Neural progenitor cell (in vitro differentiated cells): ENCODE data around the gene OR10C1. TPM values are rescaled to one million over a fixed set of nuclear protein-coding genes. Genes with fewer than 3 reads are reported as not detected.

Experiments
- DNase-seq: peaks from one replicate; pipeline ENCODE4 v3.0.0-alpha.2; 2016; ENCODE audit warnings: low spot score
- H2AFZ ChIP-seq: fragments of 200-600 bp; sonication (generic); replicated peaks from 2 replicates; pipeline ENCODE4 v1.6.1; 2016; ENCODE audit warnings: antibody characterized with exemption
- H3F3A ChIP-seq: fragments of 200-600 bp; sonication (generic); 2 replicates; pipeline ENCODE4 v1.6.1; 2016; ENCODE audit warnings: antibody characterized with exemption, low read depth
- H3K27ac ChIP-seq: fragments of 200-600 bp; sonication (generic); 2 replicates; pipeline ENCODE4 v1.5.1; 2016; ENCODE audit warnings: mild to moderate bottlenecking
- H3K27me3 ChIP-seq: fragments of 200-600 bp; sonication (generic); 2 replicates; pipeline ENCODE4 v1.6.1; 2016; ENCODE audit warnings: mild to moderate bottlenecking, moderate library complexity
- H3K36me3 ChIP-seq: fragments of 200-600 bp; sonication (generic); 2 replicates; pipeline ENCODE4 v1.5.1; 2016
- H3K4me1 ChIP-seq: fragments of 200-600 bp; sonication (generic); 2 replicates; pipeline ENCODE4 v1.6.1; 2016; ENCODE audit warnings: mixed run types
- H3K4me2 ChIP-seq: fragments of 200-600 bp; sonication (generic); 2 replicates; pipeline ENCODE4 v1.6.1; 2016
- H3K4me3 ChIP-seq: fragments of 200-600 bp; sonication (generic); 2 replicates; pipeline ENCODE4 v1.5.1; 2016
- H3K79me2 ChIP-seq: fragments of 200-600 bp; sonication (generic); 2 replicates; pipeline ENCODE4 v1.6.1; 2016; ENCODE audit warnings: low read depth
- H3K9ac ChIP-seq: fragments of 200-600 bp; sonication (generic); 2 replicates; pipeline ENCODE4 v1.6.1; 2016
- H3K9me3 ChIP-seq: fragments of 200-600 bp; sonication (generic); 2 replicates; pipeline ENCODE4 v1.5.1; 2016; ENCODE audit warnings: low read depth
- H4K20me1 ChIP-seq: fragments of 200-600 bp; sonication (generic); 2 replicates; pipeline ENCODE4 v1.6.1; 2016; ENCODE audit warnings: low read depth
- H3K27ac Mint-ChIP-seq: 3 replicates; pipeline ENCODE4 v1.8.0; 2021; ENCODE audit warnings: mixed read lengths
- H3K27me3 Mint-ChIP-seq: 2 replicates; pipeline ENCODE4 v1.8.0; 2022; ENCODE audit warnings: low read depth, mild to moderate bottlenecking, inconsistent platforms, moderate library complexity, mixed read lengths; ENCODE audit not compliant: insufficient read depth
- H3K36me3 Mint-ChIP-seq: 3 replicates; pipeline ENCODE4 v1.8.0; 2021; ENCODE audit warnings: mixed read lengths
- H3K4me1 Mint-ChIP-seq: 3 replicates; pipeline ENCODE4 v1.8.0; 2021; ENCODE audit warnings: mixed read lengths
- H3K4me3 Mint-ChIP-seq: 3 replicates; pipeline ENCODE4 v1.8.0; 2021; ENCODE audit warnings: mild to moderate bottlenecking, moderate library complexity, mixed read lengths
- H3K9me3 Mint-ChIP-seq: 3 replicates; pipeline ENCODE4 v1.8.0; 2020; ENCODE audit warnings: mixed read lengths
- CTCF ChIP-seq: fragments of 200-600 bp; sonication (generic); IDR thresholded peaks from 2 replicates; pipeline ENCODE4 v1.5.1; 2017; ENCODE audit warnings: antibody characterized with exemption, mild to moderate bottlenecking
- EZH2 ChIP-seq: fragments of 200-600 bp; sonication (generic); IDR thresholded peaks from 2 replicates; pipeline ENCODE4 v1.6.1; 2017; ENCODE audit warnings: antibody characterized with exemption, mild to moderate bottlenecking, moderate library complexity
- EZH2phosphoT487 ChIP-seq: fragments of 200-600 bp; sonication (generic); IDR thresholded peaks from 2 replicates; pipeline ENCODE4 v1.6.1; 2017; ENCODE audit warnings: antibody characterized with exemption
- total RNA-seq: library from RNA; depleted of rRNA; stranded (reverse); fragments of >200 nt; gene quantifications from 2 replicates; pipeline ENCODE4 v1.2.3, GENCODE V29; 2015; ENCODE audit warnings: low replicate concordance

OR10C1 gene
- not detected in 2 replicates for total RNA-seq

GRCh38 chr6:29439006-29439405, at the start of gene OR10C1:
OR10C1 (plus strand) TSS chr6:29439306; CDS start chr6:29440016, 710 bp downstream.
- no peaks in the 10 kb centered on the region for H3K9me3 ChIP-seq

GRCh38 chr6:29395331-29395730, 43.8 kb upstream of the OR10C1 start, which contains the start of gene OR12D2:
OR12D2 (plus strand) TSS chr6:29395631; CDS start chr6:29396700, 1,069 bp downstream.
- no peaks in the 10 kb centered on the region for H4K20me1 ChIP-seq
- H3K27ac ChIP-seq: no peak within 1 kb of the TSS
- TF ChIP-seq EZH2 (no peak), CTCF (no peak), EZH2phosphoT487 (no peak)
- H3K9me3 ChIP-seq: no peaks in the 10 kb centered on the region
- H3K4me2 ChIP-seq: no peak within 1 kb of the TSS
- H3K27ac Mint-ChIP-seq: no peak within 1 kb of the TSS
- H3K27me3 ChIP-seq: no peaks in the 10 kb centered on the region
- no peak for DNase-seq
- no peak within 1 kb of the TSS for H3K4me3 ChIP-seq
- no peaks in the 10 kb centered on the region for H3K9me3 Mint-ChIP-seq
- no peak within 1 kb of the TSS for H2AFZ ChIP-seq
- no peaks in the 10 kb centered on the region for H3K27me3 Mint-ChIP-seq
- H3K4me3 Mint-ChIP-seq: no peak within 1 kb of the TSS
- H3K36me3 Mint-ChIP-seq: no peaks in the 10 kb centered on the region
- H3F3A ChIP-seq: no peaks in the 10 kb centered on the region
- no peak within 1 kb of the TSS for H3K9ac ChIP-seq
- no peaks in the 10 kb centered on the region for H3K79me2 ChIP-seq
- no peaks in the 10 kb centered on the region for H3K4me1 Mint-ChIP-seq
- H3K4me1 ChIP-seq: no peaks in the 10 kb centered on the region
- no peaks in the 10 kb centered on the region for H3K36me3 ChIP-seq

More at GRCh38 chr6:29439006-29439405, at the start of gene OR10C1:
- TF ChIP-seq CTCF: no peak
- TF ChIP-seq EZH2: no peak
- no peak for TF ChIP-seq EZH2phosphoT487
- Histone ChIP-seq H3K27me3 (no peaks in the 10 kb centered on the region), H3K9ac (no peak within 1 kb of the TSS), H3K79me2 (no peaks in the 10 kb centered on the region), H3F3A (no peaks in the 10 kb centered on the region), H3K4me2 (no peak within 1 kb of the TSS), H3K27ac (no peak within 1 kb of the TSS), H2AFZ (no peak within 1 kb of the TSS), H3K4me3 (no peak within 1 kb of the TSS), H4K20me1 (no peaks in the 10 kb centered on the region), H3K4me1 (no peaks in the 10 kb centered on the region), H3K36me3 (no peaks in the 10 kb centered on the region)
- Mint-ChIP-seq H3K36me3 (no peaks in the 10 kb centered on the region), H3K4me3 (no peak within 1 kb of the TSS), H3K27me3 (peaks cover 2% of the 10 kb centered on the region), H3K9me3 (no peaks in the 10 kb centered on the region), H3K27ac (no peak within 1 kb of the TSS), H3K4me1 (no peaks in the 10 kb centered on the region)
- DNase-seq: no peak

GRCh38 chr6:29399525-29399924, 39.6 kb upstream of the OR10C1 start:
- TF ChIP-seq CTCF (no peak), EZH2 (no peak), EZH2phosphoT487 (no peak)
- no peaks in the 10 kb centered on the region for H3K4me1 ChIP-seq
- no peaks in the 10 kb centered on the region for H3K27me3 Mint-ChIP-seq
- no peaks in the 10 kb centered on the region for H3K79me2 ChIP-seq
- no peak overlapping the region for H3K4me3 Mint-ChIP-seq
- H3K9ac ChIP-seq: no peak overlapping the region
- no peak overlapping the region for H3K27ac ChIP-seq
- H3K4me3 ChIP-seq: no peak overlapping the region
- no peaks in the 10 kb centered on the region for H3K36me3 Mint-ChIP-seq
- no peaks in the 10 kb centered on the region for H3F3A ChIP-seq
- no peak overlapping the region for H3K27ac Mint-ChIP-seq
- no peaks in the 10 kb centered on the region for H3K4me1 Mint-ChIP-seq
- no peak overlapping the region for H3K4me2 ChIP-seq
- no peaks in the 10 kb centered on the region for H3K27me3 ChIP-seq
- DNase-seq: no peak
- H4K20me1 ChIP-seq: no peaks in the 10 kb centered on the region
- H3K9me3 Mint-ChIP-seq: no peaks in the 10 kb centered on the region
- no peaks in the 10 kb centered on the region for H3K9me3 ChIP-seq
- H2AFZ ChIP-seq: no peak overlapping the region
- no peaks in the 10 kb centered on the region for H3K36me3 ChIP-seq
